Measurements from ENCODE around the gene RIMBP2.

Gene RIMBP2

GRCh38 chr12:130632642-130633041 is 83.5 kb downstream of the RIMBP2 start:
- Histone ChIP-seq H3K9me3 (ENCODE audit: control insufficient read depth, low read length) (no peaks in the 10 kb centered on the region), H3K4me3 (ENCODE audit: low read depth, low read length) (no peak overlapping the region), H3K27ac (no peak overlapping the region), H3K36me3 (ENCODE audit: control insufficient read depth, insufficient read depth, low read length) (no peaks in the 10 kb centered on the region), H3K27me3 (ENCODE audit: control insufficient read depth, insufficient read depth, low read length) (no peaks in the 10 kb centered on the region), H3K9ac (no peak overlapping the region), H2AFZ (no peak overlapping the region), H3K4me1 (peaks cover 8% of the 10 kb centered on the region), H3K4me2 (ENCODE audit: low read length) (no peak overlapping the region), H3K79me2 (peaks cover 12% of the 10 kb centered on the region)
- TF ChIP-seq CTCF (IDR thresholded peaks at IDR 0.05) = no peak

- Histone ChIP-seq H3K36me3 (ENCODE audit: control insufficient read depth, insufficient read depth, low read length) (no peaks in the 10 kb centered on the region), H3K9ac (no peak overlapping the region), H3K4me1 (peaks cover 2% of the 10 kb centered on the region), H3K79me2 (peaks cover 25% of the 10 kb centered on the region), H3K27me3 (ENCODE audit: control insufficient read depth, insufficient read depth, low read length) (no peaks in the 10 kb centered on the region), H3K9me3 (ENCODE audit: control insufficient read depth, low read length) (no peaks in the 10 kb centered on the region), H2AFZ (no peak overlapping the region), H3K27ac (no peak overlapping the region), H3K4me2 (ENCODE audit: low read length) (no peak overlapping the region), H3K4me3 (ENCODE audit: low read depth, low read length) (no peak overlapping the region)
- TF ChIP-seq CTCF (IDR thresholded peaks at IDR 0.05) = no peak
Observed at GRCh38 chr12:130628304-130628703, 87.8 kb downstream of the RIMBP2 start.

- no peak overlapping the region for H3K27ac ChIP-seq
- no peak overlapping the region for H2AFZ ChIP-seq
- no peak overlapping the region for H3K4me3 ChIP-seq (ENCODE audit: low read depth, low read length)
- H3K36me3 ChIP-seq (ENCODE audit: control insufficient read depth, insufficient read depth, low read length) = no peaks in the 10 kb centered on the region
- H3K27me3 ChIP-seq (ENCODE audit: control insufficient read depth, insufficient read depth, low read length) = no peaks in the 10 kb centered on the region
- H3K4me1 ChIP-seq = no peaks in the 10 kb centered on the region
- TF ChIP-seq CTCF (IDR thresholded peaks at IDR 0.05) = no peak
- H3K4me2 ChIP-seq (ENCODE audit: low read length) = no peak overlapping the region
- H3K9me3 ChIP-seq (ENCODE audit: control insufficient read depth, low read length) = no peaks in the 10 kb centered on the region
- H3K9ac ChIP-seq = no peak overlapping the region
- H3K79me2 ChIP-seq = peaks cover 25% of the 10 kb centered on the region
Observed at GRCh38 chr12:130627175-130627574, 88.9 kb downstream of the RIMBP2 start.

GRCh38 chr12:130626601-130627000 is 89.5 kb downstream of the RIMBP2 start:
- H3K4me1 ChIP-seq = no peaks in the 10 kb centered on the region
- no peaks in the 10 kb centered on the region for H3K9me3 ChIP-seq (ENCODE audit: control insufficient read depth, low read length)
- H3K27ac ChIP-seq = no peak overlapping the region
- H3K27me3 ChIP-seq (ENCODE audit: control insufficient read depth, insufficient read depth, low read length) = no peaks in the 10 kb centered on the region
- peaks cover 25% of the 10 kb centered on the region for H3K79me2 ChIP-seq
- H3K4me3 ChIP-seq (ENCODE audit: low read depth, low read length) = no peak overlapping the region
- no peak overlapping the region for H2AFZ ChIP-seq
- no peak overlapping the region for H3K9ac ChIP-seq
- TF ChIP-seq CTCF (IDR thresholded peaks at IDR 0.05) = no peak
- no peaks in the 10 kb centered on the region for H3K36me3 ChIP-seq (ENCODE audit: control insufficient read depth, insufficient read depth, low read length)
- H3K4me2 ChIP-seq (ENCODE audit: low read length) = no peak overlapping the region

- Histone ChIP-seq H3K4me2 (ENCODE audit: low read length) (no peak overlapping the region), H3K79me2 (peaks cover 30% of the 10 kb centered on the region), H3K9me3 (ENCODE audit: control insufficient read depth, low read length) (no peaks in the 10 kb centered on the region), H3K4me1 (no peaks in the 10 kb centered on the region), H2AFZ (no peak overlapping the region), H3K9ac (no peak overlapping the region), H3K36me3 (ENCODE audit: control insufficient read depth, insufficient read depth, low read length) (no peaks in the 10 kb centered on the region), H3K27ac (no peak overlapping the region), H3K4me3 (ENCODE audit: low read depth, low read length) (no peak overlapping the region), H3K27me3 (ENCODE audit: control insufficient read depth, insufficient read depth, low read length) (no peaks in the 10 kb centered on the region)
- TF ChIP-seq CTCF (IDR thresholded peaks at IDR 0.05) = no peak
Observed at GRCh38 chr12:130625201-130625600, 90.9 kb downstream of the RIMBP2 start.

All from parathyroid adenoma (tissue), 2 donors.